Uterus (tissue), 4 donors: Measurements from ENCODE around the gene CCDC87. TPM values are rescaled to one million over a fixed set of nuclear protein-coding genes. Genes with fewer than 3 reads are reported as not detected.

ENCODE experiments used
- DNase-seq, 2 donors: peaks; one replicate each; pipeline ENCODE4 v3.0.0-alpha.2; 2019 to 2020
- H3K27ac ChIP-seq, 2 donors: fragments of 200-600 bp; sonication (generic); 1 replicate in 1 of 2; 2 replicates in 1 of 2; pipeline ENCODE4 v1.5.1; 2016 to 2018
- H3K27me3 ChIP-seq, 2 donors: fragments of 200-600 bp; sonication (generic); one replicate each; pipeline ENCODE4 v1.5.1; 2018 to 2019; ENCODE audit warnings: control low read depth in 1 of 2
- H3K36me3 ChIP-seq, 2 donors: fragments of 200-600 bp; sonication (generic); one replicate each; pipeline ENCODE4 v1.5.1; 2019; ENCODE audit warnings: control low read depth in 1 of 2
- H3K4me1 ChIP-seq, 2 donors: fragments of 200-600 bp; sonication (generic); one replicate each; pipeline ENCODE4 v1.5.1; 2018 to 2019; ENCODE audit warnings: control low read depth in 1 of 2
- H3K4me3 ChIP-seq, 2 donors: fragments of 200-600 bp; sonication (generic); 1 replicate in 1 of 2; 2 replicates in 1 of 2; pipeline ENCODE4 v1.5.1; 2018 to 2019; ENCODE audit warnings: mild to moderate bottlenecking in 1 of 2
- H3K9me3 ChIP-seq, 2 donors: fragments of 200-600 bp; sonication (generic); one replicate each; pipeline ENCODE4 v1.5.1; 2019; ENCODE audit warnings: control low read depth in 1 of 2
- POLR2A ChIP-seq, 2 donors: fragments of 450-650 bp; IDR thresholded peaks; one replicate each; pipeline ENCODE4 v1.6.1; 2016; ENCODE audit warnings: antibody characterized with exemption in 2 of 2, mild to moderate bottlenecking in 1 of 2, moderate library complexity in 1 of 2
- intact Hi-C: fragments of 100-400 bp; cut with DNase I; formaldehyde crosslinking; loops from one replicate; pipeline ENCODE4 v1.15.1; 2023; ENCODE audit warnings: low total_unique reads
- total RNA-seq, 4 donors: library from RNA; depleted of rRNA in 3 of 4; stranded (reverse); fragments of >200 nt in 3 of 4; gene quantifications; one replicate each; pipeline versions ENCODE4 v1.1.0 to v1.2.4, GENCODE V29; 2014 to 2023
- TF ChIP-seq, protein P1 (sequence below), 4 experiments: fragments of 200-600 bp in 2 of 4; fragments of 450-650 bp in 2 of 4; sonication (generic) in 2 of 4; IDR thresholded peaks; one replicate each; pipeline ENCODE4 v1.5.1; 2016 to 2019; ENCODE audit warnings: antibody characterized with exemption in 4 of 4, mild to moderate bottlenecking in 2 of 4, moderate library complexity in 1 of 4
- donor health status: DM: yes; HTN: yes; CAD: no.

CCDC87 gene
- total RNA-seq, 4 donors from 2014 or later = 0.52 TPM; not detected in 3

- Histone ChIP-seq H3K27ac (peak within 1 kb of the TSS; percentile 85 to 93), H3K4me1 (peaks cover 27 to 42% of the 10 kb centered on the region in 2 donors), H3K4me3 (peak within 1 kb of the TSS; percentile 81), H3K36me3 (no peaks in the 10 kb centered on the region), H3K27me3 (no peaks in the 10 kb centered on the region), H3K9me3 (no peaks in the 10 kb centered on the region)
- TF ChIP-seq, protein P1, sequence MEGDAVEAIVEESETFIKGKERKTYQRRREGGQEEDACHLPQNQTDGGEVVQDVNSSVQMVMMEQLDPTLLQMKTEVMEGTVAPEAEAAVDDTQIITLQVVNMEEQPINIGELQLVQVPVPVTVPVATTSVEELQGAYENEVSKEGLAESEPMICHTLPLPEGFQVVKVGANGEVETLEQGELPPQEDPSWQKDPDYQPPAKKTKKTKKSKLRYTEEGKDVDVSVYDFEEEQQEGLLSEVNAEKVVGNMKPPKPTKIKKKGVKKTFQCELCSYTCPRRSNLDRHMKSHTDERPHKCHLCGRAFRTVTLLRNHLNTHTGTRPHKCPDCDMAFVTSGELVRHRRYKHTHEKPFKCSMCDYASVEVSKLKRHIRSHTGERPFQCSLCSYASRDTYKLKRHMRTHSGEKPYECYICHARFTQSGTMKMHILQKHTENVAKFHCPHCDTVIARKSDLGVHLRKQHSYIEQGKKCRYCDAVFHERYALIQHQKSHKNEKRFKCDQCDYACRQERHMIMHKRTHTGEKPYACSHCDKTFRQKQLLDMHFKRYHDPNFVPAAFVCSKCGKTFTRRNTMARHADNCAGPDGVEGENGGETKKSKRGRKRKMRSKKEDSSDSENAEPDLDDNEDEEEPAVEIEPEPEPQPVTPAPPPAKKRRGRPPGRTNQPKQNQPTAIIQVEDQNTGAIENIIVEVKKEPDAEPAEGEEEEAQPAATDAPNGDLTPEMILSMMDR (IDR thresholded peaks at IDR 0.05) = peak in 1 of 4 experiments; percentile 1
- TF ChIP-seq POLR2A (IDR thresholded peaks at IDR 0.05) = peak; percentile 90 to 94
- intact Hi-C loops = no loop called here
- DNase-seq = peak; percentile 97 to 99
These were observed 45.6 kb upstream of the CCDC87 start, which contains the start of gene RBM4 for GRCh38 chr11:66638177-66639065. Gene RBM4 (plus strand): TSS chr11:66638703. CDS start chr11:66639712, 1,009 bp downstream.

- Histone ChIP-seq H3K27ac (peak overlapping the region; percentile 75 to 77), H3K4me1 (peaks cover 23 to 35% of the 10 kb centered on the region in 2 donors), H3K36me3 (no peaks in the 10 kb centered on the region), H3K9me3 (no peaks in the 10 kb centered on the region), H3K27me3 (no peaks in the 10 kb centered on the region), H3K4me3 (peak overlapping the region; percentile 39 to 81)
- no peak for DNase-seq
- intact Hi-C loops = no loop called here
- TF ChIP-seq, protein P1 (IDR thresholded peaks at IDR 0.05) = no peak
- no peak for TF ChIP-seq POLR2A (IDR thresholded peaks at IDR 0.05)
These were observed 44.8 kb upstream of the CCDC87 start for GRCh38 chr11:66637557-66638176.

- DNase-seq = no peak
- peaks cover 17 to 22% of the 10 kb centered on the region in 2 donors for H3K4me1 ChIP-seq
- H3K9me3 ChIP-seq = no peaks in the 10 kb centered on the region
- no peak overlapping the region for H3K27ac ChIP-seq
- TF ChIP-seq, protein P1 (IDR thresholded peaks at IDR 0.05) = no peak
- TF ChIP-seq POLR2A (IDR thresholded peaks at IDR 0.05) = no peak
- no peaks in the 10 kb centered on the region for H3K27me3 ChIP-seq
- H3K4me3 ChIP-seq = no peak overlapping the region
- intact Hi-C loops = no loop called here
- H3K36me3 ChIP-seq = no peaks in the 10 kb centered on the region
These were observed 43.5 kb upstream of the CCDC87 start for GRCh38 chr11:66636411-66636810.

DNA sequence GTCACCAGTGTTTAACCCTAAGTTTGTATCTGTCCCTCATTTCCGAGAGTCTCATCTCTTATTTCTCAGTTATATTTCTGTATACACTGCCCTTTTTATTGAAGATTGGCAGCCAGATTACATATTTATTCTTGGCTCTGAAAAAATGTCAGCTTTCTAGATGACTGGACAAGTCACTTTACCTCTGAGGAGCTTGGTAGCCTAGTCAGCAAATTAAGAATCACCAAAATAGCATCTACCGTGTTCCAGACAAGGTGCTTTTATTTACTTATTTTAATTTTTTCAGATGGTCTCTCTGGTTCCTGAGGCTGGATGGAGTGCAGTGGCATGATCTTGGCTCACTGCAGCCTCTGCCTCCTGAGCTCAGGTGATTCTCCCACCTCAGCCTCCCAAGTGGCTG is 40.1 kb upstream of the CCDC87 start:
- Histone ChIP-seq H3K4me1 (peaks cover 0 to 8% of the 10 kb centered on the region in 2 donors), H3K36me3 (no peaks in the 10 kb centered on the region), H3K9me3 (no peaks in the 10 kb centered on the region), H3K27ac (no peak overlapping the region), H3K27me3 (no peaks in the 10 kb centered on the region), H3K4me3 (no peak overlapping the region)
- no peak for DNase-seq
- intact Hi-C loops = no loop called here
- TF ChIP-seq, protein P1 (IDR thresholded peaks at IDR 0.05) = no peak
- TF ChIP-seq POLR2A (IDR thresholded peaks at IDR 0.05) = no peak

GRCh38 chr11:66631883-66632282 is 39.0 kb upstream of the CCDC87 start:
- no peak for TF ChIP-seq POLR2A (IDR thresholded peaks at IDR 0.05)
- TF ChIP-seq, protein P1 (IDR thresholded peaks at IDR 0.05) = no peak

More at GRCh38 chr11:66631883-66632282, 39.0 kb upstream of the CCDC87 start:
- no peak overlapping the region for H3K27ac ChIP-seq
- H3K4me1 ChIP-seq = no peaks in the 10 kb centered on the region
- no peak overlapping the region for H3K4me3 ChIP-seq
- intact Hi-C loops = no loop called here
- H3K36me3 ChIP-seq = no peaks in the 10 kb centered on the region
- no peaks in the 10 kb centered on the region for H3K9me3 ChIP-seq
- H3K27me3 ChIP-seq = no peaks in the 10 kb centered on the region
- no peak for DNase-seq
